Gastroesophageal sphincter (tissue), 4 donors: Measurements from ENCODE around the gene MVK. TPM values are rescaled to one million over a fixed set of nuclear protein-coding genes. Genes with fewer than 3 reads are reported as not detected.

Experiments used
- ATAC-seq: fragments of 150-250 bp; one replicate; pipeline ENCODE4 v1.9.1; 2016; ENCODE audit warnings: mild to moderate bottlenecking, moderate library complexity
- H3K27ac ChIP-seq, 4 donors: fragments of 200-600 bp; sonication (generic) in 3 of 4; 1 replicate in 3 of 4; 2 replicates in 1 of 4; pipeline ENCODE4 v1.5.1; 2016 to 2019
- H3K27me3 ChIP-seq: fragments of 200-600 bp; sonication (generic); one replicate; pipeline ENCODE4 v1.5.1; 2019
- H3K36me3 ChIP-seq, 2 donors: fragments of 200-600 bp; sonication (generic); one replicate each; pipeline ENCODE4 v1.5.1; 2019; ENCODE audit warnings: control low read depth in 1 of 2
- H3K4me1 ChIP-seq, 3 donors: fragments of 200-600 bp; sonication (generic); 1 replicate in 2 of 3; 2 replicates in 1 of 3; pipeline ENCODE4 v1.5.1; 2016 to 2019; ENCODE audit warnings: control low read depth in 2 of 3
- H3K4me3 ChIP-seq, 2 donors: fragments of 200-600 bp; sonication (generic); one replicate each; pipeline ENCODE4 v1.5.1; 2019; ENCODE audit warnings: mild to moderate bottlenecking in 1 of 2, moderate library complexity in 1 of 2
- H3K9me3 ChIP-seq, 3 donors: fragments of 200-600 bp; sonication (generic); one replicate each; pipeline ENCODE4 v1.5.1; 2017 to 2019; ENCODE audit warnings: control low read depth in 2 of 3
- EP300 ChIP-seq: sonication (generic); formaldehyde crosslinking; IDR thresholded peaks from one replicate; pipeline ENCODE4 v1.6.1; 2017; ENCODE audit warnings: antibody characterized with exemption, mild to moderate bottlenecking
- POLR2A ChIP-seq, 2 donors: fragments of 450-650 bp; IDR thresholded peaks; one replicate each; pipeline ENCODE4 v1.6.1; 2017; ENCODE audit warnings: antibody characterized with exemption in 2 of 2, mild to moderate bottlenecking in 2 of 2, moderate library complexity in 1 of 2
- POLR2AphosphoS5 ChIP-seq: sonication (generic); formaldehyde crosslinking; IDR thresholded peaks from one replicate; pipeline ENCODE4 v1.6.1; 2017; ENCODE audit warnings: antibody characterized with exemption
- WGBS, 2 donors: methylation state at CpG; one replicate each; pipeline ENCODE4 v1.1.5; 2018; ENCODE audit warnings: low coverage in 1 of 2; 5-methylcytosine and 5-hydroxymethylcytosine counted together
- total RNA-seq, 4 donors: library from RNA; depleted of rRNA; stranded (reverse); fragments of >200 nt; gene quantifications; one replicate each; pipeline ENCODE4 v1.1.0, GENCODE V29; 2016
- TF ChIP-seq, protein P1 (sequence below), 4 experiments: fragments of 200-600 bp in 2 of 4; fragments of 450-650 bp in 2 of 4; sonication (generic) in 1 of 4; IDR thresholded peaks; one replicate each; pipeline ENCODE4 v1.5.1; 2017 to 2019; ENCODE audit warnings: antibody characterized with exemption in 4 of 4, mild to moderate bottlenecking in 2 of 4, moderate library complexity in 2 of 4

MVK gene
- total RNA-seq, 4 donors from 2014 or later = 6.2 to 18.2 (median 10.4) TPM

DNA sequence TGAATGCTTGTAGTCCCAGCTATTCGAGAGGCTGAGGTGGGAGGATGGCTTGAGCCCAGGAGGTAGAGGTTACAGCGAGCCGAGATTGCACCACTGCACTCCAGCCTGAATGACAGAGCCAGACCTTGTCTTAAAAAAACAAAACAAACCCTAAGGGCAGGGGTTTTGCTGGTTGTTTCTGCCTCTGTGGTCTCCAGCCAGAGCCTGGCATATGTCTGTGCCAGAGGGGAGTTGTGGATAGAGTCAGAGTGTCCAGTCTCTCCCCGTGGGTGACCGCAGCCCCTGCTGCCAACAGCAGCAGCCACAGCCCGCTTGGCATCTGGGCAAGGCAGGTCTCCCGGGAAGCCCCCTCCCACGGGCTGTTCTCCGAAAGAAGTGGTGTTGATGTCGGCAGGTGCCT, 37.6 kb downstream of the MVK start:
- 36% methylated on average over 2 of the region's 10 CpGs; no CpG with 5 or more reads in 1 of the 2 donors for WGBS, 2 donors

DNA sequence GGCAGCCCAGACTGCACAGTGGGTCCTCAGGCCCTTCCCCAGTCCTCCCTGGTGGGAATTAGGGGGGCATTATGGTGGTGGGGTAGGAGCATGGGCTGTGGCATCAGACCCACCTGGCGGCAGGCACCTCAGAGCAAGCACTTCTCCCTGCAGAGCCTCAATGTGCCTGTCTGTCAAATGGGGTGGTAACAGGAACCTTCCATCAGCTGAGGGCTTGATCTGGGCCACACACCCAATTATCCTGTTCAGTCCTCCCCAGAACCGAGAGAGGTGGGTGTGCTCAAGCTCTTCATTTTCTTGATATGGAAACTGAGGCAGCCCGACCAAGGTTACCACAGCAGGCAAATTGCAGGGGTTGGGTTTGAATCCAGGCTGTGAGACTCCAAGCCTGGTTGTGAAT, 38.4 kb downstream of the MVK start:
- no peak overlapping the region for H3K4me3 ChIP-seq
- 88 to 100% methylated on average over 1 to 2 of the region's 3 CpGs for WGBS, 2 donors
- no peaks in the 10 kb centered on the region for H3K9me3 ChIP-seq
- H3K4me1 ChIP-seq = peaks cover 0 to 3% (median 0%) of the 10 kb centered on the region in 3 donors
- H3K27me3 ChIP-seq = peaks cover 97% of the 10 kb centered on the region
- no peak for TF ChIP-seq POLR2AphosphoS5
- TF ChIP-seq, protein P1, sequence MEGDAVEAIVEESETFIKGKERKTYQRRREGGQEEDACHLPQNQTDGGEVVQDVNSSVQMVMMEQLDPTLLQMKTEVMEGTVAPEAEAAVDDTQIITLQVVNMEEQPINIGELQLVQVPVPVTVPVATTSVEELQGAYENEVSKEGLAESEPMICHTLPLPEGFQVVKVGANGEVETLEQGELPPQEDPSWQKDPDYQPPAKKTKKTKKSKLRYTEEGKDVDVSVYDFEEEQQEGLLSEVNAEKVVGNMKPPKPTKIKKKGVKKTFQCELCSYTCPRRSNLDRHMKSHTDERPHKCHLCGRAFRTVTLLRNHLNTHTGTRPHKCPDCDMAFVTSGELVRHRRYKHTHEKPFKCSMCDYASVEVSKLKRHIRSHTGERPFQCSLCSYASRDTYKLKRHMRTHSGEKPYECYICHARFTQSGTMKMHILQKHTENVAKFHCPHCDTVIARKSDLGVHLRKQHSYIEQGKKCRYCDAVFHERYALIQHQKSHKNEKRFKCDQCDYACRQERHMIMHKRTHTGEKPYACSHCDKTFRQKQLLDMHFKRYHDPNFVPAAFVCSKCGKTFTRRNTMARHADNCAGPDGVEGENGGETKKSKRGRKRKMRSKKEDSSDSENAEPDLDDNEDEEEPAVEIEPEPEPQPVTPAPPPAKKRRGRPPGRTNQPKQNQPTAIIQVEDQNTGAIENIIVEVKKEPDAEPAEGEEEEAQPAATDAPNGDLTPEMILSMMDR (IDR thresholded peaks at IDR 0.05) = no peak
- no peak for TF ChIP-seq EP300
- no peak for TF ChIP-seq POLR2A (IDR thresholded peaks at IDR 0.05)
- no peak overlapping the region for H3K27ac ChIP-seq
- ATAC-seq = no peak
- no peaks in the 10 kb centered on the region for H3K36me3 ChIP-seq

More for the DNA sequence above, 37.6 kb downstream of the MVK start:
- TF ChIP-seq EP300 = no peak
- TF ChIP-seq POLR2AphosphoS5 = no peak
- no peak for TF ChIP-seq POLR2A (IDR thresholded peaks at IDR 0.05)
- TF ChIP-seq, protein P1 (IDR thresholded peaks at IDR 0.05) = no peak
- Histone ChIP-seq H3K4me3 (no peak overlapping the region), H3K9me3 (no peaks in the 10 kb centered on the region), H3K4me1 (peaks cover 0 to 11% (median 0%) of the 10 kb centered on the region in 3 donors), H3K27me3 (peaks cover 96% of the 10 kb centered on the region), H3K36me3 (no peaks in the 10 kb centered on the region), H3K27ac (no peak overlapping the region)
- no peak for ATAC-seq

DNA sequence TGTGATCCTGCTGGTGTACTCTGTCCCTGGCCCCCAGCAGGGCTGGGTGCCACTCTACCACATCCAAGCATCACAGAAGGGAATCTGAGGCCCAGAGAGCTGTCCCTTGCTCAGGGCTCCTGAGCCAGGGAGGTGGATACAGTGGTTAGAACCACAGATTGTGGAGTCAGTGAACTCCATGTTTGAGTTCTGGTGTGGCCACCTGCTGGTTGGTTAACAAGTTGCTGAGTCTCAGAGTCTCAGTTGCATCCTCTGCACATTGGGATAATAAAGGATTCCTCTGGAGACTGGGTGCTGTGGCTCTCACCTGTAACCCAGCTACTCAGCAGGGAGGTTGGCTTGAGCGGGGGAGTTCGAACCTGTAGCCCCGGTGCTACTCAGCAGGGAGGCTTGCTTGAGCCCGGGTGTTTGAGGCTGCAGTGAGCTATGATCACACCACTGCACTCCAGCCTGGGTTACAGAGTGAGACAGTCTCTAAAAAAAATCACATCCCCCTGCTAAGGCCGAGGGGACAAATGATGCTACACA, 39.4 kb downstream of the MVK start:
- WGBS, 2 donors = no CpG with 5 or more reads among the region's 5 CpGs
- H3K4me3 ChIP-seq = no peak overlapping the region
- no peaks in the 10 kb centered on the region for H3K36me3 ChIP-seq
- H3K27me3 ChIP-seq = peaks cover 92% of the 10 kb centered on the region
- TF ChIP-seq, protein P1 (IDR thresholded peaks at IDR 0.05) = no peak
- TF ChIP-seq EP300 (no peak), POLR2A (IDR thresholded peaks at IDR 0.05) (no peak), POLR2AphosphoS5 (no peak)
- no peaks in the 10 kb centered on the region for H3K9me3 ChIP-seq
- H3K4me1 ChIP-seq = no peaks in the 10 kb centered on the region
- ATAC-seq = no peak
- H3K27ac ChIP-seq = no peak overlapping the region

DNA sequence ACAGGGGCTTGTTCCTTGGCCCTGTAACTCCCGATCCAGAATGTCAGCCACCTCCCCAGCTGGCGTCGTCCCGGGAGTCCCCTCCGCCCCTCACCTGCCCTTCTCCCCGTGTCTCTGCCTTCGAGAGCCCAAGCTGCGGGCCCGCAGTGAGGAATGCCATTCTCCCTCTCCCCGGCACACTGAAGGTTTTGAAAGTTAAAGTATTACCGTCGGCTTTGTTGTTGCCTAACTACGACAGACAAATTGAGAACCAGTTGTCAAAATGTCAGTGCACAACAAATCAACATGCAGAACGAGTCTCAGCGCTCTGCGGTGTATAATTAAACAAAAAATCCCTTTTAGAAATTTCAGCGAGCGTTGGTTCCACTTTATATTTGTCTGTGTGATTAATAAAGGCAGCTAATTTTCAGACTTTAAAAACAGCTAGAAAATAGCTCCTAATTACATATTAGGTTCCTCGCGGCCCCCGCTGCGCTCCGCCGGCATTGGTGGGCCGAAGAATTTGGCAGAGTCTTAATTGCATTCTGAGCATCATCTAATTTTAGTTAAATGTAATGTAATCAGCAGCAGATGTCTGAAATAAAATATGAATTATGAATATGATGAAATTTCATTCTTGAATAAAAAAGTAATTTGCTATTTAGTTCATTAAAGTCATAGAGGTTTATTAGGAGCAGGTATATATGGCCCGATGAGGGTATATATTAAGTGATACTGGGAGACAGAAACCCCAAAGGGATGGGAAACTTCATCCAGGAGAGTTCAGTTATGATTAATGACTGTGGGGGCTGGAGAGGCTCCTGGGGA, 40.3 kb downstream of the MVK start:
- no peak overlapping the region for H3K27ac ChIP-seq
- WGBS, 2 donors = 56 to 66% methylated on average over 13 to 26 of the region's 26 CpGs
- no peaks in the 10 kb centered on the region for H3K9me3 ChIP-seq
- TF ChIP-seq POLR2AphosphoS5 = no peak
- TF ChIP-seq, protein P1 (IDR thresholded peaks at IDR 0.05) = no peak
- TF ChIP-seq POLR2A (IDR thresholded peaks at IDR 0.05) = no peak
- TF ChIP-seq EP300 = no peak
- H3K27me3 ChIP-seq = peaks cover 91% of the 10 kb centered on the region
- no peaks in the 10 kb centered on the region for H3K4me1 ChIP-seq
- no peak for ATAC-seq
- no peak overlapping the region for H3K4me3 ChIP-seq
- no peaks in the 10 kb centered on the region for H3K36me3 ChIP-seq
